GM19397 (cell line): ENCODE data around the gene CYB561D1.
"Not testable (repeated sequence)": the region's sequence is repeated elsewhere in the genome, so short reads cannot be mapped to it uniquely, and the experiment has no call there.

Experiments used
- ATAC-seq: cut with Tn5 transposase; IDR thresholded peaks from one replicate; pipeline ENCODE4 v1.9.1; 2021; ENCODE audit warnings: mild to moderate bottlenecking, moderate library complexity; ENCODE audit not compliant: unreplicated experiment

Gene CYB561D1, protein sequence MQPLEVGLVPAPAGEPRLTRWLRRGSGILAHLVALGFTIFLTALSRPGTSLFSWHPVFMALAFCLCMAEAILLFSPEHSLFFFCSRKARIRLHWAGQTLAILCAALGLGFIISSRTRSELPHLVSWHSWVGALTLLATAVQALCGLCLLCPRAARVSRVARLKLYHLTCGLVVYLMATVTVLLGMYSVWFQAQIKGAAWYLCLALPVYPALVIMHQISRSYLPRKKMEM

DNA sequence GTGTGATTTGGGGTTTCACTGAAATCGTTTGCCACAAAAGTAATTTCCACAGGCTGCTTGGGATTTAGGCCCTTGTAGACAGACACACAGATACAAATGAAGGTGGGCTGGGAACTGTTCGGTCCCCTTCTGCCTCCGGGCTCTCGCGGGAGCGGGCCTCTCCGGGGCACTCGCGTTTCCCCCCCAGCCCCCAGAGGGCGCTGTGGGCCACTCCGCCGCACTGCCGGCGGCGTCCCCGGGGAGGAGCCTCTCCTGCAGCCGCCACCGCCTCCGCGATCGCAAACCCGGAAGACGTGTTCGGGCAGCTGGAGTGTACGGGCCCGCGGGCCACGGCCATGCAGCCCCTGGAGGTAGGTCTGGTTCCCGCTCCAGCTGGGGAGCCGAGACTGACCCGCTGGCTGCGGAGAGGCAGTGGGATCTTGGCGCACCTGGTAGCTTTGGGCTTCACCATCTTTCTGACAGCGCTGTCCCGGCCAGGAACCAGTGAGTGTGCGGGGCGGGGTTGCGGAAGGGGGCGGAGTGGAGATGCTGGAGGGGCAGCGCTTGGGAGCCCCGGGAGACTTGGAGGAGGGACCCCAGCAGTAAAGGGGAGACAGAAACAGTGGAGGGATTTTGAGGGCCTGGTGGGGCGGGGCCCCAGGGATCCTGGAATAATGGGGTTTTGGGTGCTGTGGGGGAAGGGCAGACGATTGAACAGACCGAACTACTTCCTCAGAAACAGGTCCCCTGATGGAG is at the start of gene CYB561D1:
Gene CYB561D1 (plus strand): TSS at position 290 of the 735 bp plus-strand sequence. CDS start 46 bp downstream, at position 336.
- ATAC-seq: peak; percentile 87

- ATAC-seq: no peak
Measured at GRCh38 chr1:109444346-109444745, 49.5 kb upstream of the CYB561D1 start.

GRCh38 chr1:109445949-109446695 is 47.8 kb upstream of the CYB561D1 start:
- not testable (repeated sequence) for ATAC-seq

DNA sequence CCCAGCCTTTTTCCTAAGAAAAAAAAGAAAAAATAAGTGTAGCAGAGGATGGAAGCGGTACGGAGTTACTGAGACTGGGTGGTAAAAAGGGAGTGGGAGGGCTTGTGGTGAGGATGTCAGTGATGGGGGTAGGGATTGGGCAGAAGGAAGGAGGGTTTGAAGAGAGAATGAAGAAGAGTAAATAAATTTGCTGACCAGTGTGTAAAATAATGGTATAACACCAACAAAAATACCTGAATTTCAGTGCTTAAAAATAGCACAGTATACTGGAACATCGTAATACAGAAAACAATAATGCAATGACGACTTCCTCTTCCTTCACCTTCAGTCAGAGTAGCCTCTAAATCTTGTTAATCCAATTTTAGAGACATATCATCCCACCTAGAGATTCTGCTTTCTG is 46.4 kb upstream of the CYB561D1 start:
- no peak for ATAC-seq

DNA sequence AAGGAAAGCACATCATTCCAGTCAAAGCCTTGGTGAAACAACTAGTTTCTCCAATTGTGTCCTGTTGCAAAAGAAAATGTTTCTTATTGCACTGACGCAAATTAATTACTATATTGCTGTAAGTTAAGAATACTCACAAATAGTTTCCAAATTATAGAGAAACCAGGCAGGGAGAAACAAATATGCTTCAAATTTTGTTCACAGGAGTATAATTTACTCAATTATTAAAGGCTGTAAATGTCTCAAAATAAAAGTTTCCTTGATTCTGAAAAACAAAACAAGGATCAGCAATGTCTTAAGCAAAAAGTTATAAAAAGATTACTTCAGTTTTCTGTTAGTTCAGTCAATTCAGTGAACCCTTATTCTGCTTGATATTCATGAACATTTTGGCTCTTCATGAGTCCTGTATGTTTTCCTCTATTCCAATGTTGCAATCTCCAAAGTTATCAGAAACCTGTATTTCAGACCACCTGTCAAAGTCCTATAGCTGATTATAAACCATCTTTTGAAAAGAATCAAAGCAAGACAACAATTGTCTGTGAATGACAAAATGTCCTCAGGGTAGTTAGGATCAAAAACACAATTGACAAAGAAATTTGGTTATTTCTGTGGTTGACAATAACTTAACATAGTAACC is 39.3 kb upstream of the CYB561D1 start:
- no peak for ATAC-seq

GRCh38 chr1:109457819-109458218 is 36.1 kb upstream of the CYB561D1 start:
- ATAC-seq: no peak

DNA sequence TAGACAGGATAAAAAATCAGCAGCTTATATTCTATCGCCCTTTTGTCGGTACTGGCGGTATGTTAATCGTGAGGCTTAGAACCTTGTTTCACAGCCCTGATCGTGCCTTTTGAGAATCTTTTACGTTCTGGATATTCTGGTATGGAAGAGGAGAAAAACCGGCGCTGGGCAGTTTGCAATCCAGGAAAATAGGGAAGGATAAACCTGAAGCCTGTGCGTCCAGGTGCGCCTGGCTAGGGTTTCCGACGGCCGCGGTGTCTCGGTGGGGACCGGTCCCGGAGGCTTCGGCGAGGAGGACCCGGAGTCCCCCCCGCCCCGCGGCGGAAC is 27.8 kb upstream of the CYB561D1 start:
- no peak for ATAC-seq

GRCh38 chr1:109466452-109467300 is 27.2 kb upstream of the CYB561D1 start, which contains the start of gene SYPL2:
SYPL2 (plus strand) TSS chr1:109466546; CDS start chr1:109466844, 298 bp downstream.
- no peak for ATAC-seq

DNA sequence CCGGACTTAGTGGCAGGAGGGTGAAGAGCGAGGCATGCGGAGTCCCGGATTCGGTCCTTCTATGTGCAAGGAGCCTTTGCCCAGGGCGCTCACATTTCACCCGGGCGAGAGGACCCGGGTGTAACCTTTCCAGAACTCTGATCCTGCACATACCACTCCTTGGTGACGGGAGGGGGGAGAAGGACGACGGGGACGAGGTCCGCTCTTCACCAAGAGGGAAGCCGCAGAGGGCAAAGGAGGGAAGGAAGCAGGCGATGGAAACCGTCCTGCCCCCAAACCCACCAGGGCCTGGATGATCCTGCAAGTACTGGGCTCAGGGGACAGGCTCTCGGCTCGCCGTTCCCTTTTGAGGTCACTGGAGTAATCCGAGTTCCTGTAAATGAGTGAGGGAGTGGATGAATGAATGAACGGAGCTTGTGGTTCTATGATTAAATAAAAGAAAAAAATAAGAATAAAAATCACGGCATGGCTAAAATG is 26.6 kb upstream of the CYB561D1 start:
- ATAC-seq: no peak

DNA sequence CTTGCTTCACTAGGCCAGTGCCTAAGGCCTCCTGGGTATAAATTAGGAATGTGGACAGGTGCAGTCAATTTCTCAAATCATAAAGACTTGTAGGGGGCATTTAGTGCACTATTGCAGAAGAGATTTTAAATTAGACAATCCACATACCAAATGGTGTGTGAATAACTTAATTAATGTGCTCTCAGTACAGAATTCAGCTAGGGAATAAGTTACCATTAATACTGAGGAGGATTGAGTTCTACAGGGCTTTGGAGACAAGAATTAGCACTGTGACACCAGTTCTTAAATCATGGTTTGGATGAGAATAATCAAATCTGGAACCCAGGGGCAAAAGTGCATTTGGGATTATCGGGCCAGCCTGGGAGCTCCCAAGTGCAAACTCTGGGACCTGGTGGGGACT is 25.8 kb upstream of the CYB561D1 start:
- ATAC-seq: no peak

GRCh38 chr1:109468903-109469302 is 25.0 kb upstream of the CYB561D1 start:
- ATAC-seq: no peak

DNA sequence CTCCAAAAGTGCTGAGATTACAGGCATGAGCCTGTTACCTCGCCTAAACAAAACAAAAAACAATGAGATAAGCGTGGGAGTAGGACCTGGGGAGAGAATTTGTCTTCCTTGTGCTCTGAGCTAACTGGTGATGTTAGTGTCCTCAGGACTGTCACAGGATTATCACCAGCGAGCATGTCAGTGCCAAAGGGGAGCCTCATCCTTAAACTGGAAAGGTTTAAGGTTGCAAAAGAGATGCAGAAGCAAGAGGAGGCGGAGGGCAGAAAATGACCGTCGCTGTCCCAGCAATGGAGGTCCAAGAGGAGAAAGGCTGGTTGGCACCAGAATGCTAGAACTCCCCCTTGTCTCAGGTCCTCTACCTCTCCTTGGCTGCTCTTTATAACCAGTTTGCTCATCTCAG is 23.6 kb upstream of the CYB561D1 start:
- ATAC-seq: no peak

GRCh38 chr1:109472779-109473178 is 21.1 kb upstream of the CYB561D1 start:
- ATAC-seq: no peak

- ATAC-seq: not testable (repeated sequence)
Measured at GRCh38 chr1:109473284-109474057, 20.4 kb upstream of the CYB561D1 start.

DNA sequence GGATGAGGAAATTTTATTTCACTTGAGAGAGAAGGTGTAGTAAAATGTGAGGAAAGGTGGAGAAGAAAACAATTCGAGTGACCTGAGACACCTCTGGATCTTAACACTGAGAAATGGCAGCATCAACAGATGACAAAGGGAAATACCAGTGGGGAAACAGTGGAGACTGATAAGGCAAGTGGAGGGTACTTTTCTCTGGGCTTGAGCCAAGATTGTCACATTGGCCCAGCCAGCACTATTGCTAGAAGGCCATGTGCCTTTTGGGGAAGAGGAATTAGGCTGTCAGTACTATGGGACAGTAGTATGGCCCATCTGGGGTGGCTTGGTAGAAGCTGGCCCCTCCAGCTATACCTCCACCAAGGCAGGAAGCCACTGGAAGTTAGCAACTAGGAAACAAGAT is 19.2 kb upstream of the CYB561D1 start:
- ATAC-seq: no peak

- ATAC-seq: no peak
Measured at GRCh38 chr1:109475261-109475660, 18.6 kb upstream of the CYB561D1 start.

DNA sequence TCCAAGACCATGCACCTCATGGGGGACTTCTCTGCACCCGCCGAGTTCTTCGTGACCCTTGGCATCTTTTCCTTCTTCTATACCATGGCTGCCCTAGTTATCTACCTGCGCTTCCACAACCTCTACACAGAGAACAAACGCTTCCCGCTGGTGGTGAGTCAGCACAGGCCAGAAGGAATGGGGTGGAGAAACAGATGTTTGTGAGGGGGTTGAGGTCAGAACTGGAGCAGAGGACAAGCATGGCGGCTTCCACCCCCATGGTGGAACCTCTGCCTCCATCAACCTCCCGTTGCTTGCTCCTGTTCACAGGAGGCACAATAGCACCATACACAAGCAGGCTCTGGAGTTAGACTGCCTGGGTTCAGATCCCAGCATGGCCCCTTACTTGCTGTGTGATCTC is 17.1 kb upstream of the CYB561D1 start:
- no peak for ATAC-seq

GRCh38 chr1:109477821-109478220 is 16.1 kb upstream of the CYB561D1 start:
- no peak for ATAC-seq

GRCh38 chr1:109478806-109479205 is 15.1 kb upstream of the CYB561D1 start:
- no peak for ATAC-seq

DNA sequence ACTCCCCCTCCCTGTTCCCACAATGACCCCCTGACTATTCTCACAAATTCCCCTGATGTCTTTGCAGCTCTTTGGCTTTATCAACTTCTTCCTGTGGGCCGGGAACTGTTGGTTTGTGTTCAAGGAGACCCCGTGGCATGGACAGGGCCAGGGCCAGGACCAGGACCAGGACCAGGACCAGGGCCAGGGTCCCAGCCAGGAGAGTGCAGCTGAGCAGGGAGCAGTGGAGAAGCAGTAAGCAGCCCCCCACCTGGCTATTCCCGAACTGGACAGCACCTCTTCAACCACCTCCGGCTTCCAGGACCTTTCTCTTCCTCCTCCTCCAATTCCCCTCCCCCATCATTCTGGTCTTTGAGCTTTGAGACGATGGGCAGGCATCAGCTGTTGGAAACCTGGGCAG is 14.6 kb upstream of the CYB561D1 start:
- no peak for ATAC-seq
